ENCODE results near the gene ATP11A. TPM values are rescaled to one million over a fixed set of nuclear protein-coding genes. Genes with fewer than 3 reads are reported as not detected.
"Not testable (repeated sequence)": the region's sequence is repeated elsewhere in the genome, so short reads cannot be mapped to it uniquely, and the experiment has no call there.

ATP11A gene
- total RNA-seq, 1 donor from 2014 or later = 11.5 TPM

DNA sequence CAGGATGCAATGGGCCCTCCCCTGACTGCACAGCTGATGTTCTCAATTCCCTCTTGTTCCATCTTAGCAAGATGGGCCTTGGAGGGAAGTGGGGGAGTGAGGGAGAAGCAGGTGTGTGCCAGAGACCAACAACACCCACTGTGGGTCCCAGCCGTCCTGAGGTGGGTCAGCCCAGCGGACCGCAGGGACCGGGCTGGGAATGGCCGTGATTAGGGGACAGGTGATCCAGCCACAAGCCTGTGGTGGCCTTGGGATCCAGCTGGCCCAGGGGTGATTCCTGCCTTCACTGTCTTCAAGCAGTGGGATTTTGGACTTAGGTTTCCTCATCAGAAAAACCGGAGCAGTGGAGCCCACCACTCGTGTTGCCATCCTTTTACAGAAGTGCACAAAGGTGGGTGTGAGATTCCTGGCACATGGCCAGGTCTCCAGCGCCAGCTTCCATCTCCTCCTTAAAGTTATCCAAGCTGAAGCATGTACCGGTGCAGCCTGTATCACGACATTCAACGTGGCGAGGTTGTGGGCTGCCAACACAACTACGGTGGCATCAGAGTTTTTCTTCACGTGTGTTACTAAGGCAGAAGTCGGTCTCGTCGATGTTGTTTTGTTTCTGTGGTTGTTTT is 9.0 kb upstream of the ATP11A start:
- H3K27ac ChIP-seq (ENCODE audit: low read depth, low read length) = no peak overlapping the region
- H3K36me3 ChIP-seq (ENCODE audit: control insufficient read depth in 3 of 3, insufficient read depth in 3 of 3, low read length in 3 of 3) = no peaks in the 10 kb centered on the region
- no peak overlapping the region for H3K9ac ChIP-seq (ENCODE audit: low read depth in 1 of 3, low read length in 3 of 3)
- H3K27me3 ChIP-seq (ENCODE audit: control insufficient read depth in 3 of 3, insufficient read depth in 3 of 3, low read length in 3 of 3) = peaks cover 0 to 4% (median 0%) of the 10 kb centered on the region in 3 donors
- no peaks in the 10 kb centered on the region for H3K4me1 ChIP-seq (ENCODE audit: control insufficient read depth in 3 of 3, insufficient read depth in 3 of 3, low read length in 3 of 3)
- H3K9me3 ChIP-seq (ENCODE audit: control insufficient read depth in 3 of 3, low read length in 3 of 3) = no peaks in the 10 kb centered on the region
- H3K4me3 ChIP-seq (ENCODE audit: low read length in 3 of 3) = no peak overlapping the region

DNA sequence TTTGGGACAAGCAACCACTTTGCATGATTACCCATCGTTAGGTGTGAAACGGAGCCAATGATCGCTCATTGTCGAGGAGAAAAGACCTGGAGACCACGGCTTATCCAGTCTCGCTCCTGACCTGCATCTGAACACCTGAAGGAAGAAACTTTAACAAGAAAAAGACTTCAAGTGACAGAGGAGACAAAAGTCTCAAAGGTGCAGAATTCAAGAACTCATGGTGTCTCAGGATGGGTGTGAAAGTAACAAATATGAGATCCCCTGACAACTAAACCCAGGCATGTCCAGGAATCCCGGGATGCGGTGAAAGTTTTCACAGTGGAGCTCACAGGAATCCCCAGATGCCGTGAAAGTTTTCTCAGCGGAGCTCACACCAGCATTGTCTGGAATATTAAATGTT is 6.3 kb upstream of the ATP11A start:
- Histone ChIP-seq H3K27me3 (ENCODE audit: control insufficient read depth in 3 of 3, insufficient read depth in 3 of 3, low read length in 3 of 3) (peaks cover 0 to 4% (median 0%) of the 10 kb centered on the region in 3 donors), H3K4me3 (ENCODE audit: low read length in 3 of 3) (no peak overlapping the region), H3K4me1 (ENCODE audit: control insufficient read depth in 3 of 3, insufficient read depth in 3 of 3, low read length in 3 of 3) (peaks cover 0 to under 1% (median 0%) of the 10 kb centered on the region in 3 donors), H3K27ac (ENCODE audit: low read depth, low read length) (no peak overlapping the region), H3K36me3 (ENCODE audit: control insufficient read depth in 3 of 3, insufficient read depth in 3 of 3, low read length in 3 of 3) (no peaks in the 10 kb centered on the region), H3K9ac (ENCODE audit: low read depth in 1 of 3, low read length in 3 of 3) (no peak overlapping the region), H3K9me3 (ENCODE audit: control insufficient read depth in 3 of 3, low read length in 3 of 3) (no peaks in the 10 kb centered on the region)

DNA sequence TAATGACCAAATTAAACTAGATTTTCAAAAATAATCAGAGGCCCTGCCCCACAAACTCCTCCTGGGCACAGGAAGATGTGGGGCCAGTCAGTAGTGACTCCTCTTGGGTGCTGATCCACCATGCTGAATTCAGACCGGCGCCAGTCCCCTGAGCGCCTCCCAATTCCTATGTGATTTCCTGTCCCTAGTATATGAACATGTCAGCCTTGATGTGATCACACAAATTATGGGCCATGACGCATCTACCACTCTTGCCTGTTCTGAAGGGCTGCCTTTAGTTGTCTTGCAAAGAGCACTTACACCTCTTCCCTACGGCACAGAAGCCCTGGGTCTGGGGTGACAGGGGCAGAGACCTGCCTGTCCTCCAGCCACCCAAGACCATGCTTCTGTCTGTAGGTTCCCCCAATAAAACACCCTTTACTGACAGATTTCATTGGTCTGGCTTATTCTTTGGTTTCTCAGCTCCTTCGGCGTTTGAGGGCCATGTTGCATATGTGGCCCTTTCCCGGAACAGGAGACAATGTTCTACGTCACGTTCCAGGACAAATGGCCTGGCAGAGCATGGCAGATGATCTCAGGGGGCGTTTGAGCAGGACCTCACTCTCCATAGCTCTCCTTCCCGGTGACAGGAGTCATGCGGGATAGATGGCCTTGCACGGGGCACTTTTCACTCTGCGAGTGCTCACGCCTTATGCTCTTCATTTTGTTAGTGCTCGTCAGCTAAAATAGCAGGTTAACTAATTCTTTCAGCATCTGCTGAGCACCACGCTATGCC is 5.6 kb upstream of the ATP11A start:
- no peaks in the 10 kb centered on the region for H3K9me3 ChIP-seq (ENCODE audit: control insufficient read depth in 3 of 3, low read length in 3 of 3)
- H3K4me3 ChIP-seq (ENCODE audit: low read length in 3 of 3) = no peak overlapping the region
- no peak overlapping the region for H3K9ac ChIP-seq (ENCODE audit: low read depth in 1 of 3, low read length in 3 of 3)
- peaks cover 0 to 4% (median 0%) of the 10 kb centered on the region in 3 donors for H3K27me3 ChIP-seq (ENCODE audit: control insufficient read depth in 3 of 3, insufficient read depth in 3 of 3, low read length in 3 of 3)
- no peak overlapping the region for H3K27ac ChIP-seq (ENCODE audit: low read depth, low read length)
- H3K4me1 ChIP-seq (ENCODE audit: control insufficient read depth in 3 of 3, insufficient read depth in 3 of 3, low read length in 3 of 3) = peaks cover 0 to 6% (median 5%) of the 10 kb centered on the region in 3 donors
- no peaks in the 10 kb centered on the region for H3K36me3 ChIP-seq (ENCODE audit: control insufficient read depth in 3 of 3, insufficient read depth in 3 of 3, low read length in 3 of 3)

DNA sequence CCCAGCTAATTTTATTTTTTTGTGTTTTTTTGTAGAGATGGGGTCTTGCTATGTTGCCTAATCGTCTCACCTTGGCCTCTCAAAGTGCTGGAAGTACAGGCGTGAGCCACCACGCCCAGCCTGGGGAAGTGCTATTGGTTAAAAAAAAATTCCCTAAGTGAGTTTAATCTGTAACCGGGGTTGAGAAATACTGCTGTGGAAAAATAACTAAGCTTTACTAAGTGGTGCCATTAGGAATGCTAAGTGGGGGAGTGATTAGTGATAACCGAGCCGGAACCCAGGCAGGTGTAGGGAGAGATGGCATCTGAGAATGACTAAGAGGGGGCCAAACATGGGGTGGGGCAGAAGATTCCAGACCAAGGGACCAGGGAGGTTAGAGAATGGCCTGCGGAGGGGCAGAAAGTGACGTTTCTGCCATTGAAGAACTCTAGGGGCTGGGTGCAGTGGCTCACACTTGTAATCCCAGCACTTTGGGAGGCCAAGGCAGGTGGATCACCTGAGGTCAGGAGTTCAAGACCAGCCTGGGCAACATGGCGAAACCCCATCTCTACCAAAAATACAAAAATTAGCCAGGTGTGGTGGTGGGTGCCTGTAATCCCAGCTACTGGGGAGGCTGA is 4.5 kb upstream of the ATP11A start:
- not testable (repeated sequence) for H3K9ac ChIP-seq (ENCODE audit: low read depth in 1 of 3, low read length in 3 of 3); H3K36me3 ChIP-seq (ENCODE audit: control insufficient read depth in 3 of 3, insufficient read depth in 3 of 3, low read length in 3 of 3); H3K27me3 ChIP-seq (ENCODE audit: control insufficient read depth in 3 of 3, insufficient read depth in 3 of 3, low read length in 3 of 3); H3K4me3 ChIP-seq (ENCODE audit: low read length in 3 of 3); H3K9me3 ChIP-seq (ENCODE audit: control insufficient read depth in 3 of 3, low read length in 3 of 3); H3K4me1 ChIP-seq (ENCODE audit: control insufficient read depth in 3 of 3, insufficient read depth in 3 of 3, low read length in 3 of 3); H3K27ac ChIP-seq (ENCODE audit: low read depth, low read length)

DNA sequence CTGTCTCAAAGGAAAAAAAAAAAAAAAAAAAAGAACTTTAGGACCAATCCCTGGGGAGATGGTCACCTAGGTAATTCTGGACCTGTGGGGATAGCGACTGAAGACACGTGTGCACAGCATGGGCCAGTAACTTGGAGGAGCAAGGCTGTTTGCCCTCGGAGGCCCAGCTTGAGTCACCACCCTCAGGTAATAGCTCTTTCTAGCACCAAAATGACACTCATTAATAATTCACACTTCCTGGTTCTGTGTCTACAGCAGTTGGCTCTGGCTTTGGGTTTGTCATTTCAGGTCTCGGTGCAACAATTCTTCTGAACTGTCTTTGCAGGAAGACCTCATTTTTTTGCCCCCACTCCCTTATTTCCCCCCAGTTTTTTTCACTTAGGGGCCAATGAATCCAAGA is 3.9 kb upstream of the ATP11A start:
- Histone ChIP-seq H3K27ac (ENCODE audit: low read depth, low read length) (no peak overlapping the region), H3K9ac (ENCODE audit: low read depth in 1 of 3, low read length in 3 of 3) (no peak overlapping the region), H3K27me3 (ENCODE audit: control insufficient read depth in 3 of 3, insufficient read depth in 3 of 3, low read length in 3 of 3) (no peaks in the 10 kb centered on the region), H3K36me3 (ENCODE audit: control insufficient read depth in 3 of 3, insufficient read depth in 3 of 3, low read length in 3 of 3) (no peaks in the 10 kb centered on the region), H3K9me3 (ENCODE audit: control insufficient read depth in 3 of 3, low read length in 3 of 3) (no peaks in the 10 kb centered on the region), H3K4me3 (ENCODE audit: low read length in 3 of 3) (no peak overlapping the region), H3K4me1 (ENCODE audit: control insufficient read depth in 3 of 3, insufficient read depth in 3 of 3, low read length in 3 of 3) (peaks cover 0 to 7% (median 5%) of the 10 kb centered on the region in 3 donors)

DNA sequence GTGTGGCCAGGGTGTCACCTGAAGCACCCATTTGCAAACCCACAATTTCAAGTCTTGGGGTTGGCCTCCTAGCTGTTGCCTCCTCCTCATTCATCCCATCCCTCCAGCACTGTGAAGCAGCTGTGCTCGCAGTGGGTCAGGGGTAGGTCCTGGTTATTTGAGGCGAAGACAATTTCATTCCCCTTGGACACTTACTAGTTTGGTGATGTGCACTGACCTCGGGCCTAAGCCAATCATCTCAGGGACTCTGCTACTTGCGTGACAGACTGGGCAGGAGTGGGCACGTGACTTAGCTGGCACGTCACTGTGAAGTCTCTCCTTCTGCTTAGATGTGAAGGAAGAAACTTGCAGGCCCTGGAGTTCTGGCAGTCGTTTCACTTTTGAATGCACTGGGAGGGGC is 3.5 kb upstream of the ATP11A start:
- Histone ChIP-seq H3K9me3 (ENCODE audit: control insufficient read depth in 3 of 3, low read length in 3 of 3) (no peaks in the 10 kb centered on the region), H3K27me3 (ENCODE audit: control insufficient read depth in 3 of 3, insufficient read depth in 3 of 3, low read length in 3 of 3) (no peaks in the 10 kb centered on the region), H3K27ac (ENCODE audit: low read depth, low read length) (no peak overlapping the region), H3K36me3 (ENCODE audit: control insufficient read depth in 3 of 3, insufficient read depth in 3 of 3, low read length in 3 of 3) (no peaks in the 10 kb centered on the region), H3K4me1 (ENCODE audit: control insufficient read depth in 3 of 3, insufficient read depth in 3 of 3, low read length in 3 of 3) (peaks cover under 1 to 9% (median 7%) of the 10 kb centered on the region in 3 donors), H3K9ac (ENCODE audit: low read depth in 1 of 3, low read length in 3 of 3) (no peak overlapping the region), H3K4me3 (ENCODE audit: low read length in 3 of 3) (no peak overlapping the region)

DNA sequence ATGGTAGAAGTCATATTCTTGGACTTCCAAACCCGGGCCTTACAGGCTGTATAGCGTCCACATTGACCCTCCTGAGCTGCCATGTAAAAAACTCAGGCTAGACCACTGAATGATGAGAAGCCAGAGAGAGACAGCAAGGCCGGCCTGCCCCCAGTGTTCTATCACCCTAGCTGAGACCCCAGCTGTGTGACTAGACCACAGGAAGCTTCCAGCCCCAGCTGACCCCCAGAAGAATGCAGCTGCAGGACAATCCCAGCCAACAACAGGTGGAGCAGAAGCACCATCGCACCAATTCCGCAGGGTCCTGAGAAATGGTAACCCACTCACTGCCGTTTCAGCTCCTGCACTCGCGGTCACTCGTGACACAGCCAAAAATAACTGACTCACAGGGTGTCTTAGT is 2.9 kb upstream of the ATP11A start:
- Histone ChIP-seq H3K36me3 (ENCODE audit: control insufficient read depth in 3 of 3, insufficient read depth in 3 of 3, low read length in 3 of 3) (no peaks in the 10 kb centered on the region), H3K9ac (ENCODE audit: low read depth in 1 of 3, low read length in 3 of 3) (no peak overlapping the region), H3K27ac (ENCODE audit: low read depth, low read length) (no peak overlapping the region), H3K9me3 (ENCODE audit: control insufficient read depth in 3 of 3, low read length in 3 of 3) (no peaks in the 10 kb centered on the region), H3K4me1 (ENCODE audit: control insufficient read depth in 3 of 3, insufficient read depth in 3 of 3, low read length in 3 of 3) (peaks cover 7 to 15% (median 13%) of the 10 kb centered on the region in 3 donors), H3K4me3 (ENCODE audit: low read length in 3 of 3) (no peak overlapping the region), H3K27me3 (ENCODE audit: control insufficient read depth in 3 of 3, insufficient read depth in 3 of 3, low read length in 3 of 3) (no peaks in the 10 kb centered on the region)

DNA sequence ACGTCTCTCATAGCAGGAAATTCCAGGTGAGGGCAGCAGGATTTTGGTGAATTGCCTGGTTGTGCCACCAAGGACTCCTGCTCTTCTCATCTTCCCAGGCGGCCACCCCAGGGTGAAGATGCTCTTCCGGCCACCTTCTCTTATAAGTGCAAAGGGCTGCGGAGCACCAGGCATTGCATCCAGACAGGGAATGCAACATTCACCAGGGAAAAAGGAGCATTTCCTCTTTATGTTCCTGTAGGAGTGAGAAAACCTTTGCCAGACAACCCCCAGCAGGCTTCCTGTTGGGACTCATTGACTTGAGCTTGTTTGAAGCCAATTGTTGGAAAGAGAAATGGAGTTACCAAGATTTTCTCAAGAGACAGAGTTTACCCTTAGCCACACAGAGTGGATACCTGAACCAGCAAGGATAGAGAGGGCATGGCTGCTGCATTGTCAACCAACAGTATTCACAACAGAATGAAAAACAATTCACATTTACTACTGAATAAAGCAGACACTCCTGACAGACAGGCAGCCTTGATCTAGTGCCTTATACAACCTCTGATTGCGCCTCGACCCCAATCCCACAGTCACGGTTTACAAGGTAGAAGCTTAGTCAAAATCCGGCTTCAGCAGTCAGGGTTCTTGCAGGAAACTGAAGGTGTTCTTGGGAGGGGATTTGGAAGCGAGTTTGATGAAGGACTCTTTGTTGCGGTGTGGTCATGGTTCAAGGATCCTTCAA is 1.8 kb upstream of the ATP11A start:
- Histone ChIP-seq H3K9me3 (ENCODE audit: control insufficient read depth in 3 of 3, low read length in 3 of 3) (no peaks in the 10 kb centered on the region), H3K27me3 (ENCODE audit: control insufficient read depth in 3 of 3, insufficient read depth in 3 of 3, low read length in 3 of 3) (no peaks in the 10 kb centered on the region), H3K4me1 (ENCODE audit: control insufficient read depth in 3 of 3, insufficient read depth in 3 of 3, low read length in 3 of 3) (peaks cover 9 to 23% (median 20%) of the 10 kb centered on the region in 3 donors), H3K27ac (ENCODE audit: low read depth, low read length) (peak overlapping the region; percentile 89), H3K4me3 (ENCODE audit: low read length in 3 of 3) (no peak overlapping the region), H3K36me3 (ENCODE audit: control insufficient read depth in 3 of 3, insufficient read depth in 3 of 3, low read length in 3 of 3) (no peaks in the 10 kb centered on the region), H3K9ac (ENCODE audit: low read depth in 1 of 3, low read length in 3 of 3) (no peak overlapping the region)

DNA sequence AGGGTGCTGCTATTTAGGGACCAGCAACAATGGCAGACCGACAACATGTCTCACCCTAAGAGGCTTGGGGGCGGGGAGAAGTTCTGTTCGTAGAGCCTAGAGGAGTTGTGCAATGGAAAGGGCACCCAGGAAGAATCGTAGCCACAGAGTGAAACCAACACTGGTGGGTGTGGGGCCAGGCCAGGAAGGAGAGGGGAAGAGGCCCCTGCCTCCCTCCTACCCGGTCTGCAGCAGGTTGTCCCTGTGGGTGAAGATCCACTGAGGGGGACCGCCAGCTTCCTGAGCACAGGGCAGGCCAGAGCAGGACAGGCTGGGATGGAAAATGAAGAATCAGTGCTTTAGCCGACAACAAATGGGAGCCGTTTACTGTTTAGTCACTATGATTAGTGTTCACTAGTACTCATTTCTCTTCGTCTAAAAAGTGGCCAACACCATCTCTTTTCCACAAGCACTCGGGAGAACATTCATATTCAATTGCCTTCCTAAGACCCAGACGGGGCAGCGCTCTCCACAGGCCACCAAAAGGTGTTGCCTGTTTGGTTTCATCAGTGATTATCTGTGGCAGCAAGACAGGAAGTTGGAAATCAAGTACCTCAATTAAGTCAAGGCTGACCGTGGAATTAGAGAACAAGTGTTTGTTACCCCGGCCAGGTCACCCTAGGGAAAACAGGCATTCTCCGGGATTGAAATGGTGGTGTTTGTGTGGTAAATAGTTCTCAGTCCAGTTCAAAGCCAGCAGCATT is 1.1 kb upstream of the ATP11A start:
- Histone ChIP-seq H3K27me3 (ENCODE audit: control insufficient read depth in 3 of 3, insufficient read depth in 3 of 3, low read length in 3 of 3) (no peaks in the 10 kb centered on the region), H3K9ac (ENCODE audit: low read depth in 1 of 3, low read length in 3 of 3) (peak overlapping the region; percentile 74 to 90 (median 85)), H3K4me1 (ENCODE audit: control insufficient read depth in 3 of 3, insufficient read depth in 3 of 3, low read length in 3 of 3) (peaks cover 15 to 30% (median 23%) of the 10 kb centered on the region in 3 donors), H3K36me3 (ENCODE audit: control insufficient read depth in 3 of 3, insufficient read depth in 3 of 3, low read length in 3 of 3) (no peaks in the 10 kb centered on the region), H3K27ac (ENCODE audit: low read depth, low read length) (peak overlapping the region; percentile 89), H3K9me3 (ENCODE audit: control insufficient read depth in 3 of 3, low read length in 3 of 3) (no peaks in the 10 kb centered on the region), H3K4me3 (ENCODE audit: low read length in 3 of 3) (peak overlapping the region; percentile 74 to 77 (median 76))

Measured in skeletal muscle tissue (tissue), 4 donors.